Measurements from ENCODE around the gene PARN.

GRCh38 chr16:14525596-14525995 is 104.5 kb downstream of the PARN start:
- TF ChIP-seq CTCF (IDR thresholded peaks at IDR 0.05), result no peak
- TF ChIP-seq EP300 (IDR thresholded peaks at IDR 0.05), result no peak
- no peak for TF ChIP-seq POLR2A (IDR thresholded peaks at IDR 0.05)
- no peak for TF ChIP-seq POLR2AphosphoS5 (IDR thresholded peaks at IDR 0.05)

All from stomach (tissue), 4 donors.